HEK293 (cell line): ENCODE measurements around the gene NNT.
A peak's percentile ranks its signal among the peaks of the same experiment; 100 is the strongest.

Experiments
- BCL11A ChIP-seq: fragments of 450-650 bp; formaldehyde crosslinking; IDR thresholded peaks from 2 replicates; pipeline ENCODE4 v1.5.1; 2016; ENCODE audit warnings: low read depth, missing biosample characterization, missing genetic modification characterization
- BCL11B ChIP-seq: fragments of 450-650 bp; formaldehyde crosslinking; IDR thresholded peaks from 2 replicates; pipeline ENCODE4 v1.5.1; 2016; ENCODE audit warnings: low read depth, missing biosample characterization, missing genetic modification characterization
- EGR2 ChIP-seq: fragments of 450-650 bp; formaldehyde crosslinking; IDR thresholded peaks from 2 replicates; pipeline ENCODE4 v1.5.1; 2016; ENCODE audit warnings: low read depth, missing biosample characterization, missing genetic modification characterization
- HOXA7 ChIP-seq: sonication (generic); formaldehyde crosslinking; IDR thresholded peaks from 2 replicates; pipeline ENCODE4 v1.8.1; 2022; ENCODE audit warnings: missing genetic modification reagents, borderline replicate concordance
- HOXC10 ChIP-seq: sonication (generic); formaldehyde crosslinking; IDR thresholded peaks from 2 replicates; pipeline ENCODE4 v1.8.1; 2023; ENCODE audit warnings: mild to moderate bottlenecking, missing genetic modification reagents
- HOXD13 ChIP-seq: sonication (generic); formaldehyde crosslinking; IDR thresholded peaks from 2 replicates; pipeline ENCODE4 v1.8.0; 2022; ENCODE audit warnings: missing genetic modification reagents, borderline replicate concordance
- KLF17 ChIP-seq: fragments of 450-650 bp; formaldehyde crosslinking; IDR thresholded peaks from 2 replicates; pipeline ENCODE4 v1.5.1; 2016; ENCODE audit warnings: missing biosample characterization, missing genetic modification characterization
- MEIS1 ChIP-seq: sonication (generic); formaldehyde crosslinking; IDR thresholded peaks from 2 replicates; pipeline ENCODE4 v1.8.1; 2022; ENCODE audit warnings: missing genetic modification reagents, mild to moderate bottlenecking, borderline replicate concordance
- PRDM1 ChIP-seq: fragments of 450-650 bp; formaldehyde crosslinking; IDR thresholded peaks from 2 replicates; pipeline ENCODE4; 2016; ENCODE audit warnings: missing biosample characterization, missing genetic modification characterization
- PRDM6 ChIP-seq: fragments of 450-650 bp; formaldehyde crosslinking; IDR thresholded peaks from 2 replicates; pipeline ENCODE4 v1.5.1; 2017; ENCODE audit warnings: missing biosample characterization, missing genetic modification characterization
- ZBTB20 ChIP-seq: fragments of 450-650 bp; formaldehyde crosslinking; IDR thresholded peaks from 2 replicates; pipeline ENCODE4 v1.5.1; 2016; ENCODE audit warnings: missing biosample characterization, missing genetic modification characterization
- ZBTB8A ChIP-seq: fragments of 450-650 bp; formaldehyde crosslinking; IDR thresholded peaks from 2 replicates; pipeline ENCODE4 v1.5.1; 2016; ENCODE audit warnings: missing biosample characterization, missing genetic modification characterization
- ZFP37 ChIP-seq: fragments of 450-650 bp; formaldehyde crosslinking; IDR thresholded peaks from 2 replicates; pipeline ENCODE4 v1.5.1; 2016; ENCODE audit warnings: missing biosample characterization, missing genetic modification characterization
- ZFP41 ChIP-seq: fragments of 450-650 bp; formaldehyde crosslinking; IDR thresholded peaks from 2 replicates; pipeline ENCODE4 v1.5.1; 2016; ENCODE audit warnings: missing biosample characterization, missing genetic modification characterization, borderline replicate concordance
- ZNF112 ChIP-seq: fragments of 450-650 bp; formaldehyde crosslinking; IDR thresholded peaks from 2 replicates; pipeline ENCODE4 v1.5.0; 2017; ENCODE audit warnings: missing biosample characterization, missing genetic modification characterization
- ZNF138 ChIP-seq: fragments of 450-650 bp; formaldehyde crosslinking; IDR thresholded peaks from 2 replicates; pipeline ENCODE4 v1.5.1; 2016; ENCODE audit warnings: missing biosample characterization, missing genetic modification characterization, borderline replicate concordance
- ZNF175 ChIP-seq: fragments of 450-650 bp; formaldehyde crosslinking; IDR thresholded peaks from 2 replicates; pipeline ENCODE4 v1.5.1; 2016; ENCODE audit warnings: missing biosample characterization, missing genetic modification characterization
- ZNF2 ChIP-seq: fragments of 450-650 bp; formaldehyde crosslinking; IDR thresholded peaks from 2 replicates; pipeline ENCODE4 v1.5.1; 2016; ENCODE audit warnings: missing biosample characterization, missing genetic modification characterization
- ZNF202 ChIP-seq: fragments of 450-650 bp; formaldehyde crosslinking; IDR thresholded peaks from 2 replicates; pipeline ENCODE4 v1.5.1; 2016; ENCODE audit warnings: missing biosample characterization, missing genetic modification characterization, borderline replicate concordance
- ZNF274 ChIP-seq, 2 experiments: fragments of 200-500 bp in 1 of 2; fragments of 450-650 bp in 1 of 2; sonication (Bioruptor generic) in 1 of 2; formaldehyde crosslinking in 1 of 2; IDR thresholded peaks; 2 replicates each; pipeline versions ENCODE4 v1.5.1 to v1.6.1; 2014 to 2016; ENCODE audit warnings: borderline replicate concordance in 1 of 2, inconsistent platforms in 1 of 2, low read length in 1 of 2, missing biosample characterization in 1 of 2, missing genetic modification characterization in 1 of 2
- ZNF311 ChIP-seq: fragments of 450-650 bp; formaldehyde crosslinking; IDR thresholded peaks from 2 replicates; pipeline ENCODE4 v1.5.1; 2017; ENCODE audit warnings: missing biosample characterization, missing genetic modification characterization, borderline replicate concordance
- ZNF341 ChIP-seq: fragments of 450-650 bp; formaldehyde crosslinking; IDR thresholded peaks from 2 replicates; pipeline ENCODE4; 2016; ENCODE audit warnings: low read depth, missing biosample characterization, missing genetic modification characterization
- ZNF37A ChIP-seq: fragments of 450-650 bp; IDR thresholded peaks from 2 replicates; pipeline ENCODE4 v1.5.1; 2018; ENCODE audit warnings: missing biosample characterization, missing genetic modification characterization
- ZNF404 ChIP-seq: fragments of 450-650 bp; formaldehyde crosslinking; IDR thresholded peaks from 2 replicates; pipeline ENCODE4 v1.5.1; 2017; ENCODE audit warnings: missing biosample characterization, missing genetic modification characterization
- ZNF513 ChIP-seq: fragments of 450-650 bp; IDR thresholded peaks from 2 replicates; pipeline ENCODE4 v1.5.1; 2018; ENCODE audit warnings: missing biosample characterization, missing genetic modification characterization
- ZNF521 ChIP-seq: fragments of 450-650 bp; formaldehyde crosslinking; IDR thresholded peaks from 2 replicates; pipeline ENCODE4 v1.5.1; 2017; ENCODE audit warnings: missing biosample characterization, mild to moderate bottlenecking, missing genetic modification characterization
- ZNF549 ChIP-seq: fragments of 450-650 bp; IDR thresholded peaks from 2 replicates; pipeline ENCODE4 v1.5.1; 2018; ENCODE audit warnings: missing biosample characterization, missing genetic modification characterization, mild to moderate bottlenecking, inconsistent platforms, moderate library complexity
- ZNF558 ChIP-seq: fragments of 450-650 bp; formaldehyde crosslinking; IDR thresholded peaks from 2 replicates; pipeline ENCODE4 v1.5.1; 2016; ENCODE audit warnings: missing biosample characterization, missing genetic modification characterization
- ZNF561 ChIP-seq: fragments of 450-650 bp; IDR thresholded peaks from 2 replicates; pipeline ENCODE4 v1.5.1; 2018; ENCODE audit warnings: missing biosample characterization, missing genetic modification characterization, borderline replicate concordance
- ZNF658 ChIP-seq: fragments of 450-650 bp; formaldehyde crosslinking; IDR thresholded peaks from 2 replicates; pipeline ENCODE4; 2016; ENCODE audit warnings: missing biosample characterization, missing genetic modification characterization
- ZNF670 ChIP-seq: fragments of 450-650 bp; formaldehyde crosslinking; IDR thresholded peaks from 2 replicates; pipeline ENCODE4 v1.5.1; 2016; ENCODE audit warnings: missing biosample characterization, missing genetic modification characterization, low read depth
- ZNF776 ChIP-seq: fragments of 450-650 bp; formaldehyde crosslinking; IDR thresholded peaks from 2 replicates; pipeline ENCODE4 v1.5.0; 2017; ENCODE audit warnings: missing biosample characterization, missing genetic modification characterization, borderline replicate concordance
- TF ChIP-seq, protein P1 (sequence below): fragments of 450-650 bp; formaldehyde crosslinking; IDR thresholded peaks from 2 replicates; pipeline ENCODE4 v1.5.1; 2016; ENCODE audit warnings: missing biosample characterization, missing genetic modification characterization

NNT gene

DNA sequence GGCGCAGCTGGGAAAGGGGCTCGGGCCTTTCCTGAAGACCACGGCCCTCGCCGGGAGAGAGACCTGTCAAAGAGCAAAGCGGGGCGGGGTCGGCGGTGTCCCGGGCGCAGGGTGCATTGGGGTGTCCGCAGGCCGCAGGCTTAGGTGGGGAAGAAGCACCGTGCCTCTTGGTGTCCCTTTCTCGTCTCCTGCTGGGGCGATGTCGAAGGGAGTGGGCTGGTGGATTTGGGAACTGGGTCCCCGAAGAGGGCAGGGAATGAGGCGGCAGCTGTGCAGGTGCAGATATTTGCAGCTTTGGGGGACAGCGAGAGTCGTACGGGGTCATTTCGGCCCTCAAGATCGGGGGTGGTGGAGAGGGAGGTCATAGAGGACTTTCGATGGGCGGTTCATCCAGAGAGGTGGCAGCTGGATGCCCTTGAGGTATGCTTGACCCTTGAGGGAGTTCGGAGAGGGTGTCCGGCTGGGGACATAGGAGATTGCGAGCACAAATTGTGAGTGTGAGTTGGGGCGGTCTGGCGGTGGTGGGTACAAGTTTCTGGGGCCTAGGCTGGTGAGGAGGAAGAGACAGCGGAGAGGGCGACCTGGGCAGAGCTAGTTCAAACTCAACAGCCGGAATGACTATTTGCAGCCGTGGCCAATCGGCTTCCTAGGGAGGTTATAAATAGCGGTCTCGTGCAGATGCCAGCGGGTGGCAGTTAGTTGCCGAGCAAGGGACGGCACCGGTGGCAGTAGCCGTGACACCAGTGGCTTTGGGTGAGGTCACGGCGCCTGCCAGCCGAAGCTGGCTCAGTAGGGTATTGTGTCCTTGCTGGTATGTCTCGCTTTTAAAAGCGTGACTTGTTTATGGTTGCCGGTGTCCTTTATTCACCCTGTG, 601 bp downstream of the NNT start (continued):
- TF ChIP-seq ZFP41 (tag by site-specific recombination) (no peak), BCL11B (tag by site-specific recombination) (0 out of 2 replicates have a peak, but pooled peaks have one; percentile 7), ZNF776 (no peak), ZNF561 (tag by site-specific recombination) (no peak), ZFP37 (tag by site-specific recombination) (no peak), ZNF274 (IDR thresholded peaks at IDR 0.05; ENCODE audit: low read length) (no peak), ZNF274 (tag by site-specific recombination; IDR thresholded peaks at IDR 0.05; ENCODE audit: borderline replicate concordance) (no peak), EGR2 (tag by site-specific recombination) (no peak), ZNF513 (tag by site-specific recombination) (no peak), ZNF2 (no peak), ZNF175 (no peak), ZNF112 (no peak), HOXA7 (no peak), HOXD13 (CRISPR knock-in tag) (no peak), PRDM1 (tag by site-specific recombination) (no peak), ZNF138 (tag by site-specific recombination) (no peak), ZNF521 (tag by site-specific recombination) (no peak), MEIS1 (CRISPR knock-in tag) (no peak), ZNF341 (tag by site-specific recombination) (peak; percentile 41; the same call in 1 of the 2 replicates), BCL11A (tag by site-specific recombination) (no peak), ZNF549 (tag by site-specific recombination) (no peak), ZBTB20 (tag by site-specific recombination) (peak; percentile 3; the same call in 1 of the 2 replicates), ZNF404 (no peak), PRDM6 (tag by site-specific recombination) (no peak), ZNF670 (tag by site-specific recombination) (no peak), ZNF37A (tag by site-specific recombination) (no peak), ZBTB8A (0 out of 2 replicates have a peak, but pooled peaks have one; percentile 5), ZNF658 (tag by site-specific recombination) (no peak), ZNF202 (tag by site-specific recombination) (no peak), KLF17 (tag by site-specific recombination) (no peak), HOXC10 (no peak), ZNF558 (tag by site-specific recombination) (no peak), ZNF311 (tag by site-specific recombination) (no peak)
- TF ChIP-seq, protein P1, sequence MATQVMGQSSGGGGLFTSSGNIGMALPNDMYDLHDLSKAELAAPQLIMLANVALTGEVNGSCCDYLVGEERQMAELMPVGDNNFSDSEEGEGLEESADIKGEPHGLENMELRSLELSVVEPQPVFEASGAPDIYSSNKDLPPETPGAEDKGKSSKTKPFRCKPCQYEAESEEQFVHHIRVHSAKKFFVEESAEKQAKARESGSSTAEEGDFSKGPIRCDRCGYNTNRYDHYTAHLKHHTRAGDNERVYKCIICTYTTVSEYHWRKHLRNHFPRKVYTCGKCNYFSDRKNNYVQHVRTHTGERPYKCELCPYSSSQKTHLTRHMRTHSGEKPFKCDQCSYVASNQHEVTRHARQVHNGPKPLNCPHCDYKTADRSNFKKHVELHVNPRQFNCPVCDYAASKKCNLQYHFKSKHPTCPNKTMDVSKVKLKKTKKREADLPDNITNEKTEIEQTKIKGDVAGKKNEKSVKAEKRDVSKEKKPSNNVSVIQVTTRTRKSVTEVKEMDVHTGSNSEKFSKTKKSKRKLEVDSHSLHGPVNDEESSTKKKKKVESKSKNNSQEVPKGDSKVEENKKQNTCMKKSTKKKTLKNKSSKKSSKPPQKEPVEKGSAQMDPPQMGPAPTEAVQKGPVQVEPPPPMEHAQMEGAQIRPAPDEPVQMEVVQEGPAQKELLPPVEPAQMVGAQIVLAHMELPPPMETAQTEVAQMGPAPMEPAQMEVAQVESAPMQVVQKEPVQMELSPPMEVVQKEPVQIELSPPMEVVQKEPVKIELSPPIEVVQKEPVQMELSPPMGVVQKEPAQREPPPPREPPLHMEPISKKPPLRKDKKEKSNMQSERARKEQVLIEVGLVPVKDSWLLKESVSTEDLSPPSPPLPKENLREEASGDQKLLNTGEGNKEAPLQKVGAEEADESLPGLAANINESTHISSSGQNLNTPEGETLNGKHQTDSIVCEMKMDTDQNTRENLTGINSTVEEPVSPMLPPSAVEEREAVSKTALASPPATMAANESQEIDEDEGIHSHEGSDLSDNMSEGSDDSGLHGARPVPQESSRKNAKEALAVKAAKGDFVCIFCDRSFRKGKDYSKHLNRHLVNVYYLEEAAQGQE (tag by site-specific recombination): no peak
